CD4-positive, alpha-beta T cell (primary cell): ENCODE results near the gene PADI4. TPM values are rescaled to one million over a fixed set of nuclear protein-coding genes. Genes with fewer than 3 reads are reported as not detected.

Source experiments
- ATAC-seq: fragments of 200-7000 bp; cut with Tn5 transposase; one replicate; pipeline ENCODE4 v1.10.0; 2022; ENCODE audit warnings: mild to moderate bottlenecking; ENCODE audit not compliant: poor library complexity
- CTCF ChIA-PET: fragments of 350-600 bp; sonication (Branson Sonifier 250); formaldehyde crosslinking; loops from one replicate; lab custom pipeline; 2021; ENCODE audit warnings: antibody characterized with exemption, inconsistent platforms; lab: Charles Lee
- POLR2A ChIA-PET: fragments of 350-600 bp; sonication (Branson Sonifier 250); formaldehyde crosslinking; loops from one replicate; lab custom pipeline; 2021; ENCODE audit warnings: antibody characterized with exemption, inconsistent platforms; lab: Charles Lee
- DNase-seq, 14 experiments: peaks; one replicate each; pipeline ENCODE4 v3.0.0-alpha.2; 2013 to 2020; ENCODE audit warnings: mixed read lengths in 2 of 14
- H3K27ac ChIP-seq, 2 donors: one replicate each; pipeline versions ENCODE4 v1.5.1 to v1.7.0; 2013; ENCODE audit warnings: low read length in 2 of 2, low read depth in 1 of 2, mild to moderate bottlenecking in 1 of 2
- H3K27me3 ChIP-seq, 2 experiments: 1 replicate in 1 of 2; 2 replicates in 1 of 2; pipeline versions ENCODE4 v1.6.1 to v1.7.0; 2013; ENCODE audit warnings: low read length in 2 of 2, control low read depth in 1 of 2, mild to moderate bottlenecking in 1 of 2, moderate library complexity in 1 of 2; ENCODE audit not compliant: insufficient read depth in 2 of 2, control insufficient read depth in 1 of 2
- H3K36me3 ChIP-seq: one replicate; pipeline ENCODE4 v1.6.1; 2013; ENCODE audit warnings: low read length, control low read depth; ENCODE audit not compliant: insufficient read depth
- H3K4me1 ChIP-seq: one replicate; pipeline ENCODE4 v1.6.1; 2013; ENCODE audit warnings: low read length, control low read depth; ENCODE audit not compliant: insufficient read depth
- H3K4me3 ChIP-seq: one replicate; pipeline ENCODE4 v1.5.1; 2013; ENCODE audit warnings: mild to moderate bottlenecking, low read length, moderate library complexity
- H3K9me3 ChIP-seq, 2 experiments: 1 replicate in 1 of 2; 2 replicates in 1 of 2; pipeline versions ENCODE4 v1.6.1 to v1.7.0; 2013; ENCODE audit warnings: low read length in 2 of 2, mild to moderate bottlenecking in 2 of 2, control low read depth in 1 of 2, moderate library complexity in 1 of 2; ENCODE audit not compliant: control insufficient read depth in 1 of 2, insufficient read depth in 1 of 2
- H3K27ac Mint-ChIP-seq: one replicate; pipeline ENCODE4 v1.8.0; 2020; ENCODE audit warnings: mixed read lengths
- H3K27me3 Mint-ChIP-seq: one replicate; pipeline ENCODE4 v1.8.0; 2021; ENCODE audit warnings: mixed read lengths
- H3K36me3 Mint-ChIP-seq: one replicate; pipeline ENCODE4 v1.8.0; 2021; ENCODE audit warnings: low read depth, mixed read lengths
- H3K4me1 Mint-ChIP-seq: one replicate; pipeline ENCODE4 v1.8.0; 2021; ENCODE audit warnings: low read depth, mixed read lengths
- H3K4me3 Mint-ChIP-seq: one replicate; pipeline ENCODE4 v1.8.0; 2020; ENCODE audit warnings: mild to moderate bottlenecking, mixed read lengths
- H3K9me3 Mint-ChIP-seq: one replicate; pipeline ENCODE4 v1.8.0; 2020; ENCODE audit warnings: mixed read lengths
- CTCF ChIP-seq: fragments of 200-600 bp; IDR thresholded peaks from one replicate; pipeline ENCODE4 v1.8.0; 2022; ENCODE audit warnings: antibody characterized with exemption, mild to moderate bottlenecking
- intact Hi-C, 2 experiments: fragments of 100-400 bp; cut with DNase I in 1 of 2; cut with micrococcal nuclease in 1 of 2; formaldehyde crosslinking; loops; one replicate each; pipeline versions ENCODE4 v1.15.1 to v1.9.0; 2023 to 2025; cut with DNase I, micrococcal nuclease
- polyA plus RNA-seq, 2 donors: library from polyadenylated mRNA; unstranded; fragments of 120-200 nt; gene quantifications; one replicate each; pipeline ENCODE4 v1.2.1, GENCODE V29; 2013
- total RNA-seq, 174 experiments: library from RNA in 2 of 174; stranded (reverse) in 2 of 174; gene quantifications; one replicate each; pipeline ENCODE4 v1.2.3 and lab custom pipeline; 2021 to 2026

The PADI4 gene
- total RNA-seq (under 1 TPM; 0.41 to 0.75 TPM), total RNA-seq (lab: John Stamatoyannopoulos, UW) (0 to 3.4 (median 0.53) reads per million in 172 experiments)
- 3.2 TPM for polyA plus RNA-seq (2013, experiment 1 of 2)
- 1.8 TPM for polyA plus RNA-seq (2013, experiment 2 of 2)

- intact Hi-C loops: no loop called here
- ChIA-PET POLR2A (no interaction called here), CTCF (no interaction called here)
- H3K9me3 ChIP-seq: peaks cover 0 to 4% of the 10 kb centered on the region in 2 experiments
- Mint-ChIP-seq H3K9me3 (no peaks in the 10 kb centered on the region), H3K4me1 (peaks cover 6% of the 10 kb centered on the region), H3K4me3 (no peak within 1 kb of the TSS), H3K27me3 (peaks cover 33% of the 10 kb centered on the region), H3K27ac (no peak within 1 kb of the TSS), H3K36me3 (no peaks in the 10 kb centered on the region)
- no peaks in the 10 kb centered on the region for H3K36me3 ChIP-seq
- ATAC-seq: no peak
- no peak within 1 kb of the TSS for H3K4me3 ChIP-seq
- no peak within 1 kb of the TSS for H3K27ac ChIP-seq
- TF ChIP-seq CTCF: no peak
- DNase-seq: peak in 2 of 14 experiments; percentile 37 to 46
- peaks cover 2 to 19% of the 10 kb centered on the region in 2 experiments for H3K27me3 ChIP-seq
- H3K4me1 ChIP-seq: peaks cover 3% of the 10 kb centered on the region
These were observed at the start of gene PADI4 for GRCh38 chr1:17307946-17308345. PADI4 (plus strand) TSS chr1:17308197; CDS start chr1:17308223, 26 bp downstream.

- peaks cover 23% of the 10 kb centered on the region for H3K27me3 Mint-ChIP-seq
- intact Hi-C loops: no loop called here
- no peak for ATAC-seq
- Histone ChIP-seq H3K4me1 (no peaks in the 10 kb centered on the region), H3K9me3 (peaks cover 0 to 6% of the 10 kb centered on the region in 2 experiments), H3K4me3 (no peak overlapping the region), H3K27ac (no peak overlapping the region), H3K36me3 (no peaks in the 10 kb centered on the region), H3K27me3 (no peaks in the 10 kb centered on the region)
- no peaks in the 10 kb centered on the region for H3K36me3 Mint-ChIP-seq
- H3K4me3 Mint-ChIP-seq: no peak overlapping the region
- CTCF ChIA-PET: no interaction called here
- POLR2A ChIA-PET: no interaction called here
- DNase-seq: no peak
- no peak overlapping the region for H3K27ac Mint-ChIP-seq
- no peaks in the 10 kb centered on the region for H3K9me3 Mint-ChIP-seq
- no peak for TF ChIP-seq CTCF
- no peaks in the 10 kb centered on the region for H3K4me1 Mint-ChIP-seq
These were observed 49.3 kb upstream of the PADI4 start for GRCh38 chr1:17258758-17259130.

- Histone ChIP-seq H3K9me3 (peaks cover 0 to 6% of the 10 kb centered on the region in 2 experiments), H3K4me3 (no peak overlapping the region), H3K4me1 (no peaks in the 10 kb centered on the region), H3K27ac (no peak overlapping the region), H3K36me3 (no peaks in the 10 kb centered on the region), H3K27me3 (no peaks in the 10 kb centered on the region)
- ATAC-seq (no peak), DNase-seq (no peak)
- H3K4me3 Mint-ChIP-seq: no peak overlapping the region
- no peaks in the 10 kb centered on the region for H3K9me3 Mint-ChIP-seq
- H3K27me3 Mint-ChIP-seq: peaks cover 23% of the 10 kb centered on the region
- H3K4me1 Mint-ChIP-seq: no peaks in the 10 kb centered on the region
- CTCF ChIA-PET: no interaction called here
- no peak overlapping the region for H3K27ac Mint-ChIP-seq
- H3K36me3 Mint-ChIP-seq: no peaks in the 10 kb centered on the region
- no peak for TF ChIP-seq CTCF
- intact Hi-C loops: no loop called here
- POLR2A ChIA-PET: no interaction called here
These were observed 48.6 kb upstream of the PADI4 start for GRCh38 chr1:17259233-17259873.
